ENCODE data around the gene DDB1.

The DDB1 gene

GRCh38 chr11:61337706-61338470 is 5.0 kb upstream of the DDB1 start:
- H3K27me3 ChIP-seq: no peaks in the 10 kb centered on the region
- no peak overlapping the region for H3K4me2 ChIP-seq
- H3K9me3 ChIP-seq: no peaks in the 10 kb centered on the region
- no peaks in the 10 kb centered on the region for H4K20me1 ChIP-seq
- no peak overlapping the region for H3K27ac ChIP-seq
- H3K4me1 ChIP-seq: peaks cover 41% of the 10 kb centered on the region
- no peak overlapping the region for H3K9ac ChIP-seq
- H3K36me3 ChIP-seq: peaks cover 41% of the 10 kb centered on the region
- H3K4me3 ChIP-seq: no peak overlapping the region
- no peak for TF ChIP-seq Cebpa-rat (IDR thresholded peaks at IDR 0.05)

- H3K4me2 ChIP-seq: peak overlapping the region; percentile 19
- H3K9me3 ChIP-seq: no peaks in the 10 kb centered on the region
- H4K20me1 ChIP-seq: peaks cover 13% of the 10 kb centered on the region
- H3K27ac ChIP-seq: peak overlapping the region; percentile 68
- peaks cover 26% of the 10 kb centered on the region; the same call in 1 of the 2 replicates for H3K36me3 ChIP-seq
- no peak for TF ChIP-seq Cebpa-rat (IDR thresholded peaks at IDR 0.05)
- H3K4me1 ChIP-seq: peaks cover 50% of the 10 kb centered on the region
- H3K27me3 ChIP-seq: no peaks in the 10 kb centered on the region
- no peak overlapping the region for H3K4me3 ChIP-seq
- 0 out of 2 replicates have a peak overlapping the region, but pooled peaks have one; percentile 6 for H3K9ac ChIP-seq
These were observed 3.4 kb upstream of the DDB1 start for GRCh38 chr11:61336171-61336935.

- Histone ChIP-seq H3K9me3 (no peaks in the 10 kb centered on the region), H3K9ac (no peak overlapping the region; the same call in 1 of the 2 replicates), H4K20me1 (peaks cover 23% of the 10 kb centered on the region), H3K4me3 (no peak overlapping the region), H3K36me3 (peaks cover 28% of the 10 kb centered on the region), H3K4me2 (no peak overlapping the region), H3K27ac (peak overlapping the region; percentile 95; the same call in 1 of the 2 replicates), H3K27me3 (no peaks in the 10 kb centered on the region), H3K4me1 (peaks cover 58% of the 10 kb centered on the region)
- TF ChIP-seq Cebpa-rat (IDR thresholded peaks at IDR 0.05): no peak
These were observed 2.4 kb upstream of the DDB1 start for GRCh38 chr11:61335355-61335710.

GRCh38 chr11:61334434-61335354 is 1.8 kb upstream of the DDB1 start:
- H3K36me3 ChIP-seq: peaks cover 34% of the 10 kb centered on the region
- no peak for TF ChIP-seq Cebpa-rat (IDR thresholded peaks at IDR 0.05)
- peak overlapping the region; percentile 85 for H3K4me2 ChIP-seq
- H3K27me3 ChIP-seq: no peaks in the 10 kb centered on the region
- no peaks in the 10 kb centered on the region for H3K9me3 ChIP-seq
- peaks cover 58% of the 10 kb centered on the region for H3K4me1 ChIP-seq
- H3K9ac ChIP-seq: peak overlapping the region; percentile 97; the same call in 1 of the 2 replicates
- peak overlapping the region; percentile 95 for H3K27ac ChIP-seq
- H4K20me1 ChIP-seq: peaks cover 30% of the 10 kb centered on the region
- H3K4me3 ChIP-seq: no peak overlapping the region

- H3K27ac ChIP-seq: peak overlapping the region; percentile 95
- no peaks in the 10 kb centered on the region for H3K9me3 ChIP-seq
- peaks cover 34% of the 10 kb centered on the region for H3K36me3 ChIP-seq
- no peaks in the 10 kb centered on the region for H3K27me3 ChIP-seq
- TF ChIP-seq Cebpa-rat (IDR thresholded peaks at IDR 0.05): no peak
- H3K9ac ChIP-seq: peak overlapping the region; percentile 97
- H4K20me1 ChIP-seq: peaks cover 39% of the 10 kb centered on the region
- H3K4me2 ChIP-seq: peak overlapping the region; percentile 85
- peaks cover 55% of the 10 kb centered on the region for H3K4me1 ChIP-seq
- peak overlapping the region; percentile 91 for H3K4me3 ChIP-seq
These were observed 887 bp upstream of the DDB1 start for GRCh38 chr11:61333550-61334433.

GRCh38 chr11:61332281-61332796 is 566 bp downstream of the DDB1 start:
- Histone ChIP-seq H3K9me3 (no peaks in the 10 kb centered on the region), H3K9ac (peak overlapping the region; percentile 97), H3K36me3 (peaks cover 39% of the 10 kb centered on the region), H3K4me1 (peaks cover 51% of the 10 kb centered on the region), H3K4me3 (peak overlapping the region; percentile 91), H4K20me1 (peaks cover 53% of the 10 kb centered on the region), H3K27me3 (no peaks in the 10 kb centered on the region), H3K27ac (peak overlapping the region; percentile 95), H3K4me2 (peak overlapping the region; percentile 85)
- no peak for TF ChIP-seq Cebpa-rat (IDR thresholded peaks at IDR 0.05)

GRCh38 chr11:61331651-61332050 is 1.3 kb downstream of the DDB1 start:
- peaks cover 60% of the 10 kb centered on the region for H4K20me1 ChIP-seq
- H3K36me3 ChIP-seq: peaks cover 45% of the 10 kb centered on the region
- no peak overlapping the region; the same call in 1 of the 2 replicates for H3K27ac ChIP-seq
- peak overlapping the region; percentile 85 for H3K4me2 ChIP-seq
- H3K9me3 ChIP-seq: no peaks in the 10 kb centered on the region
- peak overlapping the region; percentile 97 for H3K9ac ChIP-seq
- H3K27me3 ChIP-seq: no peaks in the 10 kb centered on the region
- peaks cover 48% of the 10 kb centered on the region for H3K4me1 ChIP-seq
- peak overlapping the region; percentile 91 for H3K4me3 ChIP-seq
- no peak for TF ChIP-seq Cebpa-rat (IDR thresholded peaks at IDR 0.05)

GRCh38 chr11:61329871-61330270 is 3.0 kb downstream of the DDB1 start:
- no peak overlapping the region for H3K9ac ChIP-seq
- no peak overlapping the region for H3K27ac ChIP-seq
- TF ChIP-seq Cebpa-rat (IDR thresholded peaks at IDR 0.05): no peak
- no peaks in the 10 kb centered on the region for H3K27me3 ChIP-seq
- peaks cover 31% of the 10 kb centered on the region for H3K4me1 ChIP-seq
- no peak overlapping the region for H3K4me3 ChIP-seq
- H4K20me1 ChIP-seq: peaks cover 78% of the 10 kb centered on the region
- H3K4me2 ChIP-seq: no peak overlapping the region
- no peaks in the 10 kb centered on the region for H3K9me3 ChIP-seq
- H3K36me3 ChIP-seq: peaks cover 63% of the 10 kb centered on the region

All from BLaER1 (cell line).